BLaER1 (cell line): ENCODE data around the gene NHERF1.

ENCODE experiments used
- H3K27ac ChIP-seq: shearing (Covaris generic); formaldehyde crosslinking; 2 replicates; pipeline ENCODE4 v1.8.1; 2022
- H3K27me3 ChIP-seq: shearing (Covaris generic); formaldehyde crosslinking; 2 replicates; pipeline ENCODE4 v1.8.1; 2022
- H3K36me3 ChIP-seq: shearing (Covaris generic); formaldehyde crosslinking; 2 replicates; pipeline ENCODE4 v1.8.1; 2022
- H3K4me1 ChIP-seq: shearing (Covaris generic); formaldehyde crosslinking; 2 replicates; pipeline ENCODE4 v1.8.1; 2022
- H3K4me2 ChIP-seq: shearing (Covaris generic); formaldehyde crosslinking; 2 replicates; pipeline ENCODE4 v1.8.1; 2022
- H3K4me3 ChIP-seq: shearing (Covaris generic); formaldehyde crosslinking; 2 replicates; pipeline ENCODE4 v1.8.1; 2022
- H3K9ac ChIP-seq: shearing (Covaris generic); formaldehyde crosslinking; 2 replicates; pipeline ENCODE4 v1.8.1; 2022
- H3K9me3 ChIP-seq: shearing (Covaris generic); formaldehyde crosslinking; 2 replicates; pipeline ENCODE4 v1.8.1; 2022
- H4K20me1 ChIP-seq: shearing (Covaris generic); formaldehyde crosslinking; 2 replicates; pipeline ENCODE4 v1.8.1; 2022
- Cebpa-rat ChIP-seq: shearing (Covaris generic); IDR thresholded peaks from 2 replicates; pipeline ENCODE4 v1.8.1; 2022

NHERF1 gene

DNA sequence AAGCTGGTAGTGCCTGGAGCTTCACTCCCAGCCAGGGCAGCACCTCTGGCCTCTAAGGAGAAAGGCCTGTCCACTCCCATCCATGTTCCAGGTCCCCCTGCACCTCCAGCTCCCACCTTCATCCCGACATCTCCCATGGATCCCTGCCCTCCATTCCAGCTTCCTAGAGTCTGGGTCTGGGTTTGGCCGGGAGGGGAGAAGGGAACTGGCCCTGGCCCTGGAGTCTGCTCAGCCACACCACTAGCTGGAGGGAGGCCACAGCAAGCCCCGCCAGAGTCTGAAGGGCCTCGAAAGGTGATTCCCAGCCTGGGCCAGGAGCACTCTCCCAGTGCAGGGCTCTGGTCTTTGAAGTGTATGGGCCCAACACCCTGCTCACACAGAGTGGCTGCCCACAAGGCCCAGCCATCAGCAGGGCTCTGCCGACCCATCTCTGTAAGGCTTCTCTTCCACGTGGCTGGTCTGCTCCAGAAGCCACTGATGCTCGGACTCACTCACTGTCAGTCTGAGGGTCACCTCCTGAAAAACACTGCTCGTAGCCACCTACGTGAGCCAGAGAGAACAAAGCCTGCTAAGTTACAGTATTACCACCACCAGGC lies 23.0 kb downstream of the NHERF1 start:
- Histone ChIP-seq H3K4me1 (peaks cover 9% of the 10 kb centered on the region), H4K20me1 (peaks cover 83% of the 10 kb centered on the region), H3K27me3 (no peaks in the 10 kb centered on the region), H3K4me2 (no peak overlapping the region), H3K9ac (no peak overlapping the region), H3K36me3 (peaks cover 72% of the 10 kb centered on the region), H3K27ac (no peak overlapping the region), H3K4me3 (no peak overlapping the region), H3K9me3 (no peaks in the 10 kb centered on the region)
- TF ChIP-seq Cebpa-rat, result no peak

DNA sequence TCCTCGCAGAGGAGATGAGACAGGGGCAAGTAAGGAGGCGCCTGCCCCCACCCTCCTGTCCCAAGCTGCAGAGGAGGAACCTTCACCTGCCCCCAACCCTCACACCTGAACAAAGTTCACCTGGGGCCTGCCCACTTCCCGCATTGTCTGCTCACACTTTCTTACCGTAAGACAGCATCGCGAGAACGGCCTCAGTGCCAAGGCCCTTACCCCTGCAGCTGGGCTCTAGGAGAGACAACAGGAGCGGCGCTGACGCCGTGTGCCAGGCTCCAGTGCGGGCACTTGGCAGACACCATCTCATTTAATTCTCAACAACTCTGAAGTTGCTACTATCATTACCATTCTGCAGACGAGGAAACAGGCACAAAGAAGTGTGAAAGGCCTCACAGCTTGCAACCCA lies 23.6 kb downstream of the NHERF1 start:
- no peak for TF ChIP-seq Cebpa-rat
- peaks cover 68% of the 10 kb centered on the region for H3K36me3 ChIP-seq
- H3K27ac ChIP-seq, result no peak overlapping the region

DNA sequence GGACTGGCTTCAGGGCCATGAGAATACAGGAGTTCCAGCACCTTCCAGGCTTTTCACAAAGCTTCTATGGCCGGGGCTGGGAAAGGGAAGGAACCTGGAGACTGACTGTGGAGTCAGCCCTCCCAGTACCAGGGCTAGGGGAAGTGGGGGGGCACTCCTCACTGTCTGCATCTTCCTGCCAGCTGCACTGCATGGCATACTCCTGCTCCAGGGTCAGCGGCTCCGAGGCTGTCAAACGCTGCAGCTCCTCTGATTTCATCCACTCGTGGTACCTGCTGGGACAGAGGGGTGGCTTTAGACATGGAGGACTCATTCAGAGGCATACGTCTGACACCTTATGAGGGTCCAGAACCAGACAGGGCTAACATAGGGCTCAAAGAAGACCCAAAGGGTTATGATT lies 25.0 kb downstream of the NHERF1 start:
- H3K4me2 ChIP-seq, result no peak overlapping the region
- H3K9ac ChIP-seq, result peak overlapping the region; percentile 29; the same call in 1 of the 2 replicates
- peaks cover 56% of the 10 kb centered on the region for H3K36me3 ChIP-seq
- H3K27ac ChIP-seq, result no peak overlapping the region
- H3K4me3 ChIP-seq, result no peak overlapping the region
- no peaks in the 10 kb centered on the region for H3K9me3 ChIP-seq
- H3K4me1 ChIP-seq, result peaks cover 26% of the 10 kb centered on the region
- peaks cover 66% of the 10 kb centered on the region for H4K20me1 ChIP-seq
- TF ChIP-seq Cebpa-rat, result no peak
- H3K27me3 ChIP-seq, result no peaks in the 10 kb centered on the region

More for the DNA sequence above, 23.6 kb downstream of the NHERF1 start:
- H3K27me3 ChIP-seq, result no peaks in the 10 kb centered on the region
- H4K20me1 ChIP-seq, result peaks cover 79% of the 10 kb centered on the region
- no peaks in the 10 kb centered on the region for H3K9me3 ChIP-seq
- peaks cover 15% of the 10 kb centered on the region for H3K4me1 ChIP-seq
- no peak overlapping the region for H3K4me2 ChIP-seq
- no peak overlapping the region for H3K4me3 ChIP-seq
- no peak overlapping the region for H3K9ac ChIP-seq

GRCh38 chr17:74773871-74774286 lies 25.5 kb downstream of the NHERF1 start:
- H3K27me3 ChIP-seq, result no peaks in the 10 kb centered on the region
- H3K9me3 ChIP-seq, result no peaks in the 10 kb centered on the region
- no peak for TF ChIP-seq Cebpa-rat
- no peak overlapping the region for H3K4me2 ChIP-seq
- no peak overlapping the region for H3K9ac ChIP-seq
- no peak overlapping the region for H3K4me3 ChIP-seq
- H3K27ac ChIP-seq, result no peak overlapping the region
- H3K4me1 ChIP-seq, result peaks cover 30% of the 10 kb centered on the region
- H4K20me1 ChIP-seq, result peaks cover 63% of the 10 kb centered on the region
- H3K36me3 ChIP-seq, result peaks cover 52% of the 10 kb centered on the region

GRCh38 chr17:74775409-74776043 lies 27.1 kb downstream of the NHERF1 start:
- no peaks in the 10 kb centered on the region for H3K9me3 ChIP-seq
- peak overlapping the region; percentile 83 for H3K27ac ChIP-seq
- H3K4me3 ChIP-seq, result peak overlapping the region; percentile 84
- H3K27me3 ChIP-seq, result no peaks in the 10 kb centered on the region
- H3K36me3 ChIP-seq, result peaks cover 35% of the 10 kb centered on the region
- peaks cover 57% of the 10 kb centered on the region for H4K20me1 ChIP-seq
- peak overlapping the region; percentile 89 for H3K9ac ChIP-seq
- peaks cover 45% of the 10 kb centered on the region for H3K4me1 ChIP-seq
- H3K4me2 ChIP-seq, result peak overlapping the region; percentile 90
- TF ChIP-seq Cebpa-rat, result no peak

GRCh38 chr17:74776044-74776962 lies 27.9 kb downstream of the NHERF1 start, which contains the start of gene NAT9:
NAT9 (minus strand) TSS chr17:74776345; CDS start chr17:74775698, 647 bp downstream.
- no peaks in the 10 kb centered on the region for H3K27me3 ChIP-seq
- peaks cover 53% of the 10 kb centered on the region for H3K4me1 ChIP-seq
- peak within 1 kb of the TSS; percentile 83 for H3K27ac ChIP-seq
- H3K36me3 ChIP-seq, result peaks cover 27% of the 10 kb centered on the region
- no peaks in the 10 kb centered on the region for H3K9me3 ChIP-seq
- H3K9ac ChIP-seq, result peak within 1 kb of the TSS; percentile 89
- no peak for TF ChIP-seq Cebpa-rat
- peak within 1 kb of the TSS; percentile 97 for H3K4me2 ChIP-seq
- H4K20me1 ChIP-seq, result peaks cover 57% of the 10 kb centered on the region
- H3K4me3 ChIP-seq, result peak within 1 kb of the TSS; percentile 84

DNA sequence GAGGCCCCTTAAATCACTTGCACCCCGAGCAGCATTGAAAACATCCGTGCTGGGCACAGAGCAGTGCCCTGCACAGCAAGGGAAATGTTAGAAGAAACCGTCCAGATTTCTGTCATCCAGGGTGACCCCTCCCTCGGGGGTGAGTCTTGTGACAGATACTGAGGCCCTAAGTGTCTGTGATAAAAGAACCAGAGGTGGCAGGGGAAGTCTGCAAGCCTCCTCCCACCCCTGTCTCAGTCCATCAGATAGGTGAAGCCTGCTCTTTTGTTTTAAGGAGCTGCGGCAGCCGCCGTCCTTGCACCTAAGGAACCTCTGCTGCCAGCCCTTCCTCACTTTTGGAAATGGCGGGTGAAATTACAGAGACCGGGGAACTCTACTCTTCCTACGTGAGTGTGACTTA lies 28.6 kb downstream of the NHERF1 start:
- Histone ChIP-seq H3K9ac (peak overlapping the region; percentile 76), H3K4me1 (peaks cover 59% of the 10 kb centered on the region), H3K9me3 (no peaks in the 10 kb centered on the region), H3K27me3 (no peaks in the 10 kb centered on the region), H3K4me3 (peak overlapping the region; percentile 84), H4K20me1 (peaks cover 57% of the 10 kb centered on the region), H3K36me3 (peaks cover 20% of the 10 kb centered on the region), H3K4me2 (peak overlapping the region; percentile 97), H3K27ac (peak overlapping the region; percentile 59)
- no peak for TF ChIP-seq Cebpa-rat

GRCh38 chr17:74777901-74778515 lies 29.6 kb downstream of the NHERF1 start:
- no peak for TF ChIP-seq Cebpa-rat
- Histone ChIP-seq H3K27ac (no peak overlapping the region), H3K4me1 (peaks cover 59% of the 10 kb centered on the region), H3K4me2 (peak overlapping the region; percentile 98), H3K27me3 (no peaks in the 10 kb centered on the region), H4K20me1 (peaks cover 57% of the 10 kb centered on the region), H3K9me3 (no peaks in the 10 kb centered on the region), H3K4me3 (no peak overlapping the region), H3K9ac (no peak overlapping the region), H3K36me3 (peaks cover 20% of the 10 kb centered on the region)

DNA sequence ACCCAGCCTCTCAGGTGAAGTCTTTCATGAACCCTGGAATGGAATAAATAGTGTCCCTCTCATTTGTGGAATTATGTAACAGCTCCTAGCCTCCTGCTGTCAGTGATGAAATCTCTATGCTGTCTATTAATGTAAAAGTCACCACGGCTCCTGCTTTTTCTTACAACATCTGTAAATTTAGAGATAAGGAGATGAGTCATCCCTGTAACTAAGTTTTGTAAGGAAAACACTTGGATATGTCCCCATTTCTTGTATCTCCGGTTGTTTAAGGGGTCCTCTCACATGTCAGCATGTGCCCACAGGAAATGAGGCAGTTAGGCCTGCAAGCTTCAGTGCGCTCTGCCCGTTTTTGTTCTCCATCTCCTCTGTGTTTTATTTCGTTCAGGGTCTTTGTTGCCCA lies 30.5 kb downstream of the NHERF1 start:
- Histone ChIP-seq H3K4me1 (peaks cover 64% of the 10 kb centered on the region), H3K4me2 (peak overlapping the region; percentile 98), H3K27me3 (no peaks in the 10 kb centered on the region), H3K36me3 (peaks cover 14% of the 10 kb centered on the region), H3K9ac (peak overlapping the region; percentile 55; the same call in 1 of the 2 replicates), H4K20me1 (peaks cover 54% of the 10 kb centered on the region), H3K27ac (peak overlapping the region; percentile 83; the same call in 1 of the 2 replicates), H3K9me3 (no peaks in the 10 kb centered on the region), H3K4me3 (peak overlapping the region; percentile 48)
- no peak for TF ChIP-seq Cebpa-rat
